ENCODE measurements around the gene AFF3. TPM values are rescaled to one million over a fixed set of nuclear protein-coding genes. Genes with fewer than 3 reads are reported as not detected.

The AFF3 gene
- total RNA-seq, 1 donor from 2014 or later, result not detected

- DNase-seq, result no peak
Measured at GRCh38 chr2:99816908-99817307, 325.5 kb downstream of the AFF3 start.

DNA sequence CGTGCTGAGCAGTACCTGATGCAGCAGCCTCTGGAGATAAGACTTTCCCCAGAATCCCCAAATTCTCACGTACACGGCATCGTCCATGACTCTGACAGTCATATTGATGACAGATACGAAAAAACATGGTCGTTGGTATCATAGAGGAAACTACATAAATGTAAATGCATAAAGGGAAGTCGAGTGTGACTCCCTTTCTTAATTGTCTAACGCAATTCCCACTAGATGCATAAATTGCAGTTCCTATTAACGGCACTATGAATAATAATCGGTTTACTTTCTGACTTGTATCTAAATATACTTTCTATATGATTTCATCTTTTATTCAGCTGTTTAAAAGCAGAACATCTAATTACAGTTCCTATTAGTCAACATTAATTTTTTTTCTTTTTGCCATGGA lies 330.0 kb downstream of the AFF3 start:
- no peak for DNase-seq

- no peak for DNase-seq
Measured at GRCh38 chr2:99811544-99811943, 330.8 kb downstream of the AFF3 start.

GRCh38 chr2:99810225-99810624 lies 332.2 kb downstream of the AFF3 start:
- DNase-seq, result no peak

DNA sequence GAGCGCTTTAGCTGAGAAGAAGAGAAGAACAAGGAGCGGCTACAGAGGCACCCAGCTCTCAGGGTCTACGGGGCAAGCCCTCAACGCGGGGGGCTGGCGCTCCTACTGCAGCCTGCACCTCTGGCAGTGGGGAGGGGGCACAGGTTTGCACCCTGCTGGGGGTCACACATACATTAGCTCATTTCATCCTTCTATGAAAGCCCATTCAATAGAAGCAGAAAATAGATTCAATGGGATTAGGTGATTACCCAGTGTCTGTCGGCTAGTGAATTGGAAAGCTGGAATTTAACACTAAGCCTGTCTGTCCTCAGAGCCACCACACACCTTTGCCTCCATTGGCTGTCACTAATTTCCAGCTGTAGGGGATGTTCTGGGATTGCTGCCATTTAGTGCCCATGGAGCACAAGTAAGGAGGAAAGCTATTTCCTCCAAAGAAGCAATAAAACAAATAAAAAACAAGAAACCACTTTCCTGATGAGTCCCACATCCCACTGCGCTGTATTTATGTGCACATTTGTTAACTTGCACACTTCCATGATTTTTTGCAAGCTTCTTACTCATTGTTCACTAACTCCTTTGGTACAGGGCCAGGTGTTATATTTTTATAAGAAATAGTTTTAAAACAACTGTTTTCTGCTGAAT lies 333.0 kb downstream of the AFF3 start:
- DNase-seq, result no peak

DNA sequence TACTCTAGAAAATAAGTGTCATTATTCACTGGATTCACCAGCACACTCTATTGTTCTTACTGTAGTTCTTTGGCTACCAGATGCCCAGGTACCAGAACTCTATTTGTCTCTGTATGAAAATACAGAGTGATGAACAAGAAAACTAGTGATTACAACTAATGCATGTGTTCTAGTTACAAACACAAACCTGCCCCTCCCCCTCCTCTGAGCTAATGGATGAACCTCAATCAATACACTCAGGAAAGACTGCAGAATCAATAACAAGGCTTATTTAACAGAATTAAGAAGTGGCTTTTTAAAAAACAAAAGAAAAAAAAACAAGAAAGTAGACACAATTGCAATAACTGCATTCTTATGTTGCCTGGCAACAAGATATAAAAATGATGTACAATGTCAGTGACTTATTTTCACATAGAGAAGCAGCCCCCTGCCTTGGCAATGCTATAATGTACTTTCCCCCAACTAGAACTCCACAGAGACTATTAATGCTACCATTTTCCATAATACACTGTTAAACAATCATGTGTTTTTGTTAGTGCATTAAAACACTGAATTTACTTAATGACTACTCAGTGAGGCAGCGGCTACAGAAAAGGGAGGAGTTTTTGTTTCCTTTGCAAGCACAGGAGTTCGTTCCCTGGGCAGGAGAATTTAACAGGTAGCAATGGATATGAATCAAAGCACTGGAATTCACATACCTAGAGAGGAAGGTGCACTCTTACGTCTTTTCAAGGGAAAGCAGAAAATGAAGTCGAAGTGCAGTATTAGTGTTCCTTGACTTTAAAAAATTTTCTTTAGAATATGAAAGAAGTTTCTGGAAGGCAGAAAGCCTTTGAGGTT lies 333.8 kb downstream of the AFF3 start:
- no peak for DNase-seq

DNA sequence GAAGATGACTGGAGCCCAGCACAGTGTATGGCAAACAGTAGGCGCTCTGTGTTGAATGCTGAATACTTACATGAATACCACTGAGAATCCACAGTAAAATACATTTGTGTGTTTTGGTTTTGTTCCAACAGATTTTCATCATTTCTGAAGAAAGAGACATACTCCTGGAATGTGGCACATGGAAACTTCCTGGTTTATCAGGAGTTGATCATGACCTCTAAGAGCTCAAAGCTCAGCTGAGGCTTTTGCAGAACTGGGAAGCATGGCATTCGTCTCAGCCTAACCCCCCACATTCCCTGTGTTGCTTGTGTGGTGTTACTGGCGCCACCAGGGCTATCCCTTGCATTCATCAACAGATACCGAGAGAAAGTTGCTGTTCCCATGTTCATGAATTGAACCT lies 335.6 kb downstream of the AFF3 start:
- DNase-seq, result no peak

GRCh38 chr2:99805930-99806476 lies 336.4 kb downstream of the AFF3 start:
- no peak for DNase-seq

DNA sequence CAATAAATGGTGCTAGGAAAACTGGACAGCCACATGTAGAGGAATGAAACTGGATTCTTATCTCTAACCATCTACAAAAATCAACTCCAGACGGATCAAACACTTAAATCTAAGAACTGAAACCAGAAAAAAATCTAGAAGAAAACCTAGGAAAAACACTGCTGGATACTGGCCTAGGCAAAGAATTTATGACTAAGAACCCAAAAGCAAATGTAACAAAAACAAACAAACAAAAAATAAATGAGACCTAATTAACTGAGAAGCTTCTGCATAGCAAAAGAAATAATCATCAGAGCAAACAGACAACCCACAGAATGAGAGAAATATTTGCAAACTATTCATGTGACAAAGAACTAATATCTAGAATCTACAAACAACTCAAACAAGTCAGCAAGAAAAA lies 338.5 kb downstream of the AFF3 start:
- DNase-seq, result no peak

- no peak for DNase-seq
Measured at GRCh38 chr2:99802734-99803133, 339.7 kb downstream of the AFF3 start.

DNA sequence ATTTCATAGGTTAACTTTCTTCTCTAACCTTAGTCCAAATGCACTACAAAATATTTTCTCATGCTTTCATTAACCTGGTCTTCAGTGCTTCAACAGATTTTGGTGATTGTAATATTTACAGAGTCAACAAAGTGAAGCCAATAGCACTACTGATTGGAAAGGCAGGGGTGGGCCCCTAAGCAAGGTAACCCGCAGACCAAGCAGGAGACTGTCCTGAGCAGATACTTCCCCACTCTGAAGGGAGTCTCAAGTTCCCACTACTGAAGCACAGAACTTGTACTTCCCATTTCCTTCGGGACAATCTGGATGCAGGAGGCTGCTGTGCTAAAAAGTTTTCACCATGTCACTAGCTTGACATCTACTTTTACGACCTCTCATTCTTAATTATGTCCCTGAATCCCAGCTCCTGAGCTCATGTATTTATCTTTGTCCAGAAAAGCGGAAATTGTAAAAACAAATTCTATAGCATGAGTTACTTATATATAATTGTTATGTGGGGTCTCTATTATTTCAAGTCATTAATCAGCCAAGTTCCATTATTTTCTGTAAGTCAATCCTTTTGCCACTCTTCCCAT lies 341.0 kb downstream of the AFF3 start:
- no peak for DNase-seq

GRCh38 chr2:99797475-99797874 lies 344.9 kb downstream of the AFF3 start:
- no peak for DNase-seq

GRCh38 chr2:99794414-99794813 lies 348.0 kb downstream of the AFF3 start:
- DNase-seq, result no peak

DNA sequence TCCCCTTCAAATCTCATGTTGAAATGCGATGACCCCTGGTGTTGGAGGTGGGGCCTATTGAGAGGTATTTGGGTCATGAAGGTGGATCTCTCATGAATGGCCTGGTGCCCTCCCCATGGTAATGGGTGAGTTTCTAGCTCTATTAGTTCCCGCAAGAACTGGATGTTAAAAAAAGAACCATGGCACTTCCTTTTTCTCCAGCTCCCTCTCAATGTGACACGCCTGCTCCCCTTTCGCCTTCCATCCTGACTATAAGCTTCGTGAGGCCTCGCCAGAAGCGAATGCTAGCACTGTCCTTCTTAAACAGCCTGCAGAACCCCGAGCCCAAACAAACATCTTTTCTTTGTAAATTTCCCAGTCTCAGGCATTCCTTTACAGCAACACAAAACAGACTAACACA lies 349.4 kb downstream of the AFF3 start:
- DNase-seq, result no peak

- DNase-seq, result no peak
Measured at GRCh38 chr2:99789849-99790248, 352.5 kb downstream of the AFF3 start.

DNA sequence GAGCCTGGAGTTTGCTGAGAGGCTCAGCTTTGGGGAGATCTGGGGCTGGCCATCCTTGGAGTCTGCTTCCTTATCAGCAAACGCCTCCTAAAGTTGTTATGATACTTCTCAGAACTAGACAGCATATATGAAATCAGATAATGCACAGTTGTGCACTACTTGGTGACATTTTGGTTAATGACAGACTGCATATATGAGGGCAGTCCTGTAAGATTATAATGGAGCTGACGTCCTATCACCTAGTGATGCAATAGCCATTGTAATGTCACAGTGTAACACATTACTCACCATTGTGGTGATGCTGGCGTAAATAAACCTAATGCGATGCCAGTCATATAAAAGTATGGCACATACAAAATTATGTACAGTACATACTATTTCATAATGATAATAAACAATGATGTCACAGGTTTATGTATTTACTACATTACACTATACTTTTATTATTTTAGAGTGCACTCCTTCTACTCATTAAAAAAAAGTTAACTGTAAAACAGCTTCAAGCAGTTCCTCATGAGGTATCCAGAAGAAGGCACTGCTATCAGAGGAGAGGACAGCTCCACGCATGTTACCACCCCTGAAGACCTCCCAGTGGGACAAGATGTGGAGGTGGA lies 354.5 kb downstream of the AFF3 start:
- no peak for DNase-seq

DNA sequence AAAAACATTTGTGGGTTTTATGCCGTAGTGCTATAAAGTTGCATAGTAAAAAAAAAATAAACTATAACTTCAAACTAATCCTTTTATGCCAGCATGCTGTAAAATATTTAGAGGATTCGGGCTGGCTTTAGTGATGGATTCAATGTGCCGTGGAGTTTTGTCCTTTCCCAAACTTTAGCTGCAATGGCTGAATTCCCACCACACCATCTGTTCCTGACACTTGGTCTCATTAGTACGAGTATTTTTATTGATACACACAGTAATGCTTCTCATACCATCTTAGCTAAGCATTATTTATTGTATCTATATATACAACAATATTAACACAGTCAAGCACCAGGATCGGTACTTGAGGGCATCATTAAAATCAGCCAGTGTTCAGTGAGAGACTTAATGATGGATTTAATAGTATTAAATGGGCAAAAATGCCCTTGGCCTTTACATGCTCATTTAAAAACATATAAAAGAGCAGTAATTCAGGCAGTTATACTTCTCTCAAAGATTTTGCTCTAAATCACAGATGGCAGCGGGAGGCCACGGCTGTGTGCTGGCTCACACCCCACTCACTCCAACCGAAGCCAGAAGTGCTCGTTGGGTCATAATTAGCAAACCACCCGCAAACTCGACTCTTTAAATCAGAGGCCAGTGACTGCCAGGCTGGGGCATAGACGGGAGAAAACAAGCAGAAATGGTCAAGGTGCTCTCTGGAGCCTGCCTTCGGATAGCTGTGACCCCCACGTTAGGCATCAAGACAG lies 355.6 kb downstream of the AFF3 start:
- DNase-seq, result no peak

- DNase-seq, result no peak
Measured at GRCh38 chr2:99784946-99785345, 357.4 kb downstream of the AFF3 start.

DNA sequence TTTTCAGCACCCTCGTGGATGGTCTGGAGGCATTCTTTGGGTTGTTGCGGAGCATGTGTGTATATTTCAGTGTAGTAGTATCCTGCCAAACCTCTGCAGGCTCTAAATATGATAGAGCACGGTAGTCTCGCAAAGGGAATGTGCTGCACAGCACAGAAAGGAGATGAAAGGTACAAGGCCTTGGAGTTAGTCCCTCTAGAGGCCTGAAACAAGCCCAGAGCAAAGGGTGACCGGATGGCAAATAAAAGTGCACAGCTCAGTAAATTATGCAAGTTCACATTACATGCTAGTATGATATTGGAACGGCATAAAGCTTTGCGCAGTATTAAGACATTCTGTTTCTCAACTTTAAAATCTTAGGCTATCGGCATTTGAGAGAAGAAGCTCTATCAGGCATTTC lies 358.1 kb downstream of the AFF3 start:
- DNase-seq, result no peak

- no peak for DNase-seq
Measured at GRCh38 chr2:99780276-99780675, 362.1 kb downstream of the AFF3 start.

DNA sequence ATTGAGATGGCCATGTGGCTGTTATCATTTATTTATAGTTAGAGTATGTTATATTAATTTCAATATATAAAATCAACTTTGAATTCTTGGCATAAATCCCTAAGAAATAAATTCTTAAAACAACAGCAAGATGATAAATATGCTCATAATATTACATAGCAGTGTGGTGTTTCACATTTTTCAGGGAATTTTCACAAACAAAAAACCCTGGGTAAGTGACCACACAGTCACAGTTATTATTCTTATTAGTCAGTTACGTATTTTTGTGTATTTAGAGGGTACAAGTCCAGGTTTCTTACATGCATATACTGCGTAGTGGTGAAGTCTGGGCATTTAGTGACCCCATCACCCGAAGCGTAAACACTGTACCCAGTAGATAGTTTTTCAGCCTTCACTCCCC lies 363.1 kb downstream of the AFF3 start:
- no peak for DNase-seq

DNA sequence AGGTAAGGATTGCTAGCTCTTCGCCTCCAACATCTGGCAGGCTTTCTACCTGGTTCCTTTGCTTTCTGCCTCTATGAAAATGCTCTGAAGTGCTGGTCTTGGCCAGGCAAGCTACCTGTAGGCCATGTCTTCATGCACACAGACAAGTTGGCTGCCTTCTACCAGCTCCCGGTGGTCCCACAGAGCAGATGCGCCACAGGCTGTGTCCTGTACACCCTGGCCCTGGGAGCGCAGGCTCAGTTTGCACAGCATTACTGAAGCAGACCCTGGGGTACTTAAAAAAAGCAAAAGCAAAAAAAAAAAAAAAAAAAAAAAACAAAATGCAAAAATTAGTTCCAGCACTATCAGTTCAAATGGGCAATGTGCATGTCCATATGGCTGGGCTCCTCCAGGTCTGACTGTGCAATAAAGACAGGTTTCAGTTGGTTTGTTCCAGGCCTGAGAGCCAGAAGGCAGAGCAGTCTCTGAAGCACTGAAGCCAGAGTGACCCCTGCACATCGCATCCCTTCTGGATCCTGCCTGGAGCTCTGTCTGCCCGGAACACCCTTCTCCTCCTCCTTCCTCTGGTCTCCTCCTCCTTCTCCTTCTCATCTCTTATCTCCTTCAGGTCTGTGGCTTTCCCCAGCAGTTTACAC lies 364.6 kb downstream of the AFF3 start:
- DNase-seq, result no peak
